Measurements from ENCODE around the gene MEF2A.

- no peak for TF ChIP-seq CTCF (conservative IDR thresholded peaks at IDR 0.05)
- no peak for TF ChIP-seq ZFX (IDR thresholded peaks at IDR 0.05)
These were observed 8.3 kb downstream of the MEF2A start for GRCh38 chr15:99574048-99574447.

All from C4-2B (cell line).